GM21367 (cell line): Measurements from ENCODE around the gene TSHZ2.
A peak's percentile ranks its signal among the peaks of the same experiment; 100 is the strongest.

Experiments
- ATAC-seq: cut with Tn5 transposase; IDR thresholded peaks from one replicate; pipeline ENCODE4 v1.9.1; 2021; ENCODE audit not compliant: unreplicated experiment

The TSHZ2 gene

GRCh38 chr20:53124803-53125202 is 152.6 kb downstream of the TSHZ2 start:
- ATAC-seq, result no peak

GRCh38 chr20:53126185-53126584 is 154.0 kb downstream of the TSHZ2 start:
- no peak for ATAC-seq

- ATAC-seq, result no peak
Observed at GRCh38 chr20:53127027-53127426, 154.9 kb downstream of the TSHZ2 start.

GRCh38 chr20:53128004-53128403 is 155.8 kb downstream of the TSHZ2 start:
- ATAC-seq, result no peak

- no peak for ATAC-seq
Observed at GRCh38 chr20:53129563-53129962, 157.4 kb downstream of the TSHZ2 start.

GRCh38 chr20:53130795-53131194 is 158.6 kb downstream of the TSHZ2 start:
- ATAC-seq, result no peak

- ATAC-seq, result no peak
Observed at GRCh38 chr20:53133125-53133524, 161.0 kb downstream of the TSHZ2 start.

GRCh38 chr20:53133628-53134027 is 161.5 kb downstream of the TSHZ2 start:
- no peak for ATAC-seq

- no peak for ATAC-seq
Observed at GRCh38 chr20:53136473-53136872, 164.3 kb downstream of the TSHZ2 start.

GRCh38 chr20:53138454-53139262 is 166.5 kb downstream of the TSHZ2 start:
- ATAC-seq, result peak; percentile 97

GRCh38 chr20:53141201-53142050 is 169.3 kb downstream of the TSHZ2 start:
- ATAC-seq, result no peak

- ATAC-seq, result no peak
Observed at GRCh38 chr20:53142225-53143127, 170.3 kb downstream of the TSHZ2 start.

GRCh38 chr20:53146201-53146891 is 174.2 kb downstream of the TSHZ2 start:
- no peak for ATAC-seq

GRCh38 chr20:53148771-53149147 is 176.6 kb downstream of the TSHZ2 start:
- ATAC-seq, result no peak

- no peak for ATAC-seq
Observed at GRCh38 chr20:53149148-53149889, 177.2 kb downstream of the TSHZ2 start.

GRCh38 chr20:53149890-53150205 is 177.7 kb downstream of the TSHZ2 start:
- no peak for ATAC-seq

- no peak for ATAC-seq
Observed at GRCh38 chr20:53150532-53150931, 178.4 kb downstream of the TSHZ2 start.

GRCh38 chr20:53152228-53152627 is 180.1 kb downstream of the TSHZ2 start:
- no peak for ATAC-seq

- ATAC-seq, result no peak
Observed at GRCh38 chr20:53154540-53154939, 182.4 kb downstream of the TSHZ2 start.
